Central memory CD4-positive, alpha-beta T cell (primary cell): ENCODE data around the gene ZNF609.

ENCODE experiments used
- DNase-seq: peaks from one replicate; pipeline ENCODE4 v3.0.0; 2022
- total RNA-seq, 3 experiments: gene quantifications; one replicate each; lab custom pipeline; 2026; lab: John Stamatoyannopoulos, UW

ZNF609 gene, protein sequence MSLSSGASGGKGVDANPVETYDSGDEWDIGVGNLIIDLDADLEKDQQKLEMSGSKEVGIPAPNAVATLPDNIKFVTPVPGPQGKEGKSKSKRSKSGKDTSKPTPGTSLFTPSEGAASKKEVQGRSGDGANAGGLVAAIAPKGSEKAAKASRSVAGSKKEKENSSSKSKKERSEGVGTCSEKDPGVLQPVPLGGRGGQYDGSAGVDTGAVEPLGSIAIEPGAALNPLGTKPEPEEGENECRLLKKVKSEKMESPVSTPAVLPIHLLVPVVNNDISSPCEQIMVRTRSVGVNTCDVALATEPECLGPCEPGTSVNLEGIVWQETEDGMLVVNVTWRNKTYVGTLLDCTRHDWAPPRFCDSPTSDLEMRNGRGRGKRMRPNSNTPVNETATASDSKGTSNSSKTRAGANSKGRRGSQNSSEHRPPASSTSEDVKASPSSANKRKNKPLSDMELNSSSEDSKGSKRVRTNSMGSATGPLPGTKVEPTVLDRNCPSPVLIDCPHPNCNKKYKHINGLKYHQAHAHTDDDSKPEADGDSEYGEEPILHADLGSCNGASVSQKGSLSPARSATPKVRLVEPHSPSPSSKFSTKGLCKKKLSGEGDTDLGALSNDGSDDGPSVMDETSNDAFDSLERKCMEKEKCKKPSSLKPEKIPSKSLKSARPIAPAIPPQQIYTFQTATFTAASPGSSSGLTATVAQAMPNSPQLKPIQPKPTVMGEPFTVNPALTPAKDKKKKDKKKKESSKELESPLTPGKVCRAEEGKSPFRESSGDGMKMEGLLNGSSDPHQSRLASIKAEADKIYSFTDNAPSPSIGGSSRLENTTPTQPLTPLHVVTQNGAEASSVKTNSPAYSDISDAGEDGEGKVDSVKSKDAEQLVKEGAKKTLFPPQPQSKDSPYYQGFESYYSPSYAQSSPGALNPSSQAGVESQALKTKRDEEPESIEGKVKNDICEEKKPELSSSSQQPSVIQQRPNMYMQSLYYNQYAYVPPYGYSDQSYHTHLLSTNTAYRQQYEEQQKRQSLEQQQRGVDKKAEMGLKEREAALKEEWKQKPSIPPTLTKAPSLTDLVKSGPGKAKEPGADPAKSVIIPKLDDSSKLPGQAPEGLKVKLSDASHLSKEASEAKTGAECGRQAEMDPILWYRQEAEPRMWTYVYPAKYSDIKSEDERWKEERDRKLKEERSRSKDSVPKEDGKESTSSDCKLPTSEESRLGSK (N-terminal part only)
- 112 to 171 (median 153) reads per million in 3 experiments for total RNA-seq

DNA sequence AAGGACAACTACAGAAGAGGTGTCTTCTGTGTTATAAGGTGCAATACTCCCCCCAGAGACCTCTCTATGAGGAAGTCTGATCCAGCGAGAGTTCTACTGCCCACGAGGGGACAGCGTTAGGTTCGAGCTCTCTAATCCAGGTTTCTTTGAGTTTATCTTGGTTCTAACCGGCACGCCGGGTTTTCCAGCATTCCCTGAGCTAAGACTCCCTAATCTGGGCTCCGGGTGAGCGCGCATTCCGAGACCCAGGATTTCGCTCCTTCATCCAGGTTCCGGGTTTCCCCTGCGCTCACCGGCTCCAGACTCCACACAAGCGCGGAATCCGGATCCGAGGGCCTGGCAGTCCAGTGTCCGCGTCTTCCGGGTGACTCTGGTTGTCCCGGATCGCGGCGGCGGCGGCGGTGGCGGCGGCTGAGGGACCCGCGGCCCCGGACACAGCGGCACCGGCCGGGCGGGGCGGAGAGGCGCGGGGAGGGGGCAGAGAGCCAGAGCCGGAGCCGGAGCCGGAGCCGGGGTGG is at the start of gene ZNF609:
Gene ZNF609, plus strand, starts transcription at position 373 of the 518 bp plus-strand sequence. CDS start 38,842 bp downstream, outside the sequence.
- peak; percentile 82 for DNase-seq

DNA sequence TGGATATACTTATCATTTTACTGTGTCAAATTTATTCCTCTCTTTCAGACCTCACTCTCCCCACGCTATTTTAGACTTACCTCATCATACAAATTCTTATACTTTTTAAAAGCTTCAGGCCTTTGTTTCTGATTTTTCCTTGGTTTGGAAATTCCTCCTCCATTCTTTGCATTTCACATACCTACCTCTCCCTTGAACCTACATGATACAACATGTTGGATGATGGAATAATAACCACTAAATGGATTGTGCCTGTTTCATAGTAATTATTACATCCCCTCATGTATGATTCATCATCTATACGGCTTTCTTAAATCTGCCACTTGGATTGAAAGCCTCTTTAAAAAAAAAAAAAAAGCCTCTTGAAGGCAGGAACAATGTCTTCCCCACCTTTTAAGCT is 48.2 kb upstream of the ZNF609 start:
- no peak for DNase-seq

DNA sequence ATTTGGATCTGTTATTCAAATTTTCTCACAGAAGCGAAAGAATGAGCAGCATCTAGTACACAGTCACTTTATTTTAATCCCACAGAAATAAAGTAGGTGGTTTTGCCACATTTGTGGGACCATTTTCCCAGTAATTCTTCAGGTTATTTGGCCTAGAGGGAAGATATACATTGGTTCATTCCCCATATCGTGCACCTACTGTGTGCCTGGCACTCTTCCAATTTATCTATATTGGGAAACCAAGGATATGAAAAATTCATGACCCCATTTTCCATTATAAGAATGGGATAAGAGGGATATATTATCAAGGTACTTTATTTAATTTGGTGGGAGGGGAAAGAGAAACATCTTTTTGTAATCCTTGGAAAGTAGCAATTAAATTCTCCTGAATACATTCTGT is 37.7 kb upstream of the ZNF609 start:
- no peak for DNase-seq

DNA sequence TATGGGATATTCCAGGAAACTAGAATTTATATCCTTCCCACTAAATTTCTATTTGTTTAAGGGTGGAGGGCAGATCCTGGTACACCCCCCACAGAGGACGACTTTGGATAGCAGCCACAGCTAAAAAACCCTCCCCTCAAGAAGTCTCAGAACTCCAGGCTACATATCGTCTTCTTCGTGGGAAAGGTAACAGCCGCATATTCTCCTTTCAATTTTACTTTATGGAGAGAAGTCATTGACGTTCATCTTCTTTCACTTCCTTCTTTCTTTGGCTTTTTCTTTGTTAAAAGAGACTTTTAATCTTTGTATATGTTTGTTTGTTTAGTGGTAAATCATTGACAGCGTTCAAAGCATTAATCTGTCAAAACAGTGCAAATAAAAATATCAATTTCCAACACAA is 36.4 kb upstream of the ZNF609 start:
- DNase-seq: no peak

DNA sequence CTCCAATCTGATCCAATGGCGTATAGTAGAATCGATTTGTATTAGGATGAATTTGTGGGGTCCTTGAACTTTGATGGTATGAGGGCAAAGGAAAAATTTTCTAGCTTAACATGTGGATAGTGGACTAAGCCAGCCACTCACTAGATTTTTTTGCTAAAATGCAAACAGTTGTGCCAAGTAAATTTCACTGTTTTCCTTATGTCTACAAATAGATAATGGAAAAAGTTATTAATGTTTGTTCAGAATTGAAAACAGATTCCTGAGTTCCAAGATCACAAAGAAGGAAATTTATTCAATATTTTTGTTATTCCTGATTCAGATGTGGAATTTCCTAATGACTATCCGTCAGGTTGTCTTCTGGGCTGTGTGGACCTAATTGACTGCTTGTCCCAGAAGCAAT is 35.2 kb upstream of the ZNF609 start:
- no peak for DNase-seq

DNA sequence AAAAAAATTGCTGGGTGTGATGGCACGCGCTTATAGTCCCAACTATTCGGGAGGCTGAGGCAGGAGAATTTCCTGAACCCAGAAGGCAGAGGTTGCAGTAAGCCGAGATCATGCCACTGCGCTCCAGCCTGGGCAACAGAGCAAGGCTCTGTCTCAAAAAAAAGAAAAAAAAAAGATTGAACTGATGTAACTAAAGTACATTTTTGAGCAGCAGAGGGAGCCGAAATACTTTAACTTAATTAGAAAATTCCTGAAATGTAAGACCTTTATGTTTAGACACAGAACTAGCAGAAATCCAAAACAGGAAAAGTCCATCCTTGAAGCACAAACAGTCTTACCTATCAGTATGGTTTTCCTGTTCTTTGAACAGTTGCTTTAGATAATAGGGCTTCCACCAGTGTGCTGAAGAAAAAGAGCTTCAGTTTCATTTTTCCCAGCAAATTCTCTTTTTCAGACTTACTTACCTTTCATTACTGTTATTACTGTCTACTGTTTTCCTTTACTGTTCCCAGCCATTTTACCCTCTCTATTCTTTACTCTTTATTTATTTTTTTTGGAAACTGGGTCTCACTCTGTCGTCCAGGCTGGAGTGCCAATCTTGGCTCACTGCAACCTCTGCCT is 33.4 kb upstream of the ZNF609 start:
- no peak for DNase-seq

DNA sequence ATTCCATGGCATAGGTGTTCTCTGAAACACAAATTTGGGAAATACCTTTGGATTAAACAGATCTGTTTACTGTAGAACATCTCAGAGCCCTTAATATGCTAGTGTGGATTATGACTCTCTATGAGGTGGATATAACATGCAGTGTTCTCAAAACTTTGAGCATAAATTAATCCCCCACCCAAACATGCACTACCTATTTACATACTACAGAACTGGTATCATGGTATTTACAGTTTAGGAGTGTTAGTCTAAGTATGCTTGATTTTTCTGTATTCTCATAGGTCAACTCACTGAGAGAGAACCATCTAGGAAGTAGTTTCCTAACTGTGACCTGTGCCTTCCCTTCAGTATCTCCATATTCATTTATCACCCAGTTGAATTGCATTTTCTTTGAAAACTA is 30.9 kb upstream of the ZNF609 start:
- no peak for DNase-seq

DNA sequence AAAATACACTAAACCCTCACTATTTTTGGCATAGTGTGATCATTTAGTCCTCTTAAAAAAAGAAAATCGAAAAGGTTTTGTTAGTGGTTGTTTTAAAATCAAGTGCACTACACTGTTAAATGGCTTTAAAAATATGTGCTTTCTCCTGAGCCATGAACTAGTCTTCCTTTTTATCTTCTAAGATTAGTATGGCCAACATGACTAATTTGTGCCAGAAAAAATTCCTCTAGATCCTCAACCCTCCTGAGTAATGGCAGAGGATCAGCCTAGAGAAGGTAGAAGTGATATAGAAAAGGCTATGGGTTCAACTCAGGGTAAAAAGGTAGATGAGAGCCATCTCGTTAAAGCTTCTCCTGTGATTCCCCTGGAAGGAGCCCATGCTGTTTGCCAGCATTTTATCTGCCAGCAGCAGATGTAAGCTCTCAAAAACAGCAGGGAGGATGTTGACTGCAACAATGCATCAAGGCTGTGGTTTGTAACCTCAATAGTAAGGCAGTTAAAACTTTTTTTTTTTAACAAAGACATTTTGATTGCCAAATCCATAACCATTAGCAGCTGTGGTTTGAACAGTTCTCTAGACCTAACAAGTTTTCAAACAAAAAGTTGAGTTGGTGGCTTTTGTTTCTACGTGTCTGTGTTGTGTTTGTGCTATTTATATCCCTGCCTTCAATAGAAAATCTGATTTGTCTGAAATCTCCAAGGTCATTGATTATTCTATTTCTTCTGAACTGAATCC is 30.2 kb upstream of the ZNF609 start:
- peak; percentile 78 for DNase-seq

DNA sequence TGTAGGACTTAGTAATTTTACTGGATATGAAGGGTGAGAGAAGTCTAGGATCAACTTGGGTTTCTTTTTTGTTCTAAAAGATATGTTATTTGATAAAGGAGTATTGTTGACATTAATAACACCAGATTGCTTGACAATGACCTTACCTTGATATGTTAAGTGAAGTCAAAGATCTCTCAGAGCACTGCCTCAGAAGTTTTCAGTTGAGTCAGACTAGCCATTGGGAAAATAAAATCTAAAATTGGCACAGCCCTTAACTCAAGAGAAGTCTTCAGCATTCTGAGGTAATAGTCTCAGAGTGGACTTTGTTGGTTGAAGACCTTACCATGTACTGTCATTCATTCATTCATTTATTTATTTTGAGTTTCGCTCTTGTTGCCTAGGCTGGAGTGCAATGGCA is 22.4 kb upstream of the ZNF609 start:
- DNase-seq: no peak

DNA sequence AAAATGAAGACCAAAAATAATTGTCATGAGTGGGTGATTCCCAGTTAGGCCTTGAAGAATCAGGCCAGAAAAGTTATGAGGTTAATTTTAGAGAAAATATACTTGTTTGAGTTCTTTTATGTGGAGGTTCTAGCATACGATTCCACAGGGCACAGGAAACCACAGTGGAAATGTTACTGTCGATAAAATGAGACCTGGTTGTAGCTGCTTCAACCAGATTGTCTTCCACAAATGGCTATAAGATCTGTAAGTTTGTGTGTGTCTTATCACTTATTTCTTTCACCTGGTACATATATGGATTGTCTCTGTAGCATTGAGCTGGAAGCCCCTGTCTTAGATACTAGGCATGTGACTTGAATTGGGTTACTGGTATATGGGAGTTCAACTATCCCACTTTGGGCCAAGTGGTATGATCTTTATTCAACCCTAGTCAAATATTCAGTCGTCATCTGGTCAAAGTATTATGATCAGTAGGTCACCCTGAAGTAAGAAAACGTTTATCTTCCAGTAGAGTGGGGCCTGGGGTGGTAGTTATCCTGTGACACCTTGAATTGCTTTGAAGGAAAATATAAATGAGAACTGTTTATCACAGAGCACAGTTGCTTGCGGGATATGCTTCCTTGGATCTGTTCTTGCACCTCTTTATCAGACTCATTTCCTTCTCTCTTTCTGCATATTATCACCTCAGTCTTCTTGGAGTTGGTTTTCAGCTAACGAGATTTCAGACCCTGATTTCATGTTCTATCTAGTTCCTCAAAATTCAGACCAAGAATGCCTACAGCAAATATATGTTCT is 21.5 kb upstream of the ZNF609 start:
- no peak for DNase-seq

DNA sequence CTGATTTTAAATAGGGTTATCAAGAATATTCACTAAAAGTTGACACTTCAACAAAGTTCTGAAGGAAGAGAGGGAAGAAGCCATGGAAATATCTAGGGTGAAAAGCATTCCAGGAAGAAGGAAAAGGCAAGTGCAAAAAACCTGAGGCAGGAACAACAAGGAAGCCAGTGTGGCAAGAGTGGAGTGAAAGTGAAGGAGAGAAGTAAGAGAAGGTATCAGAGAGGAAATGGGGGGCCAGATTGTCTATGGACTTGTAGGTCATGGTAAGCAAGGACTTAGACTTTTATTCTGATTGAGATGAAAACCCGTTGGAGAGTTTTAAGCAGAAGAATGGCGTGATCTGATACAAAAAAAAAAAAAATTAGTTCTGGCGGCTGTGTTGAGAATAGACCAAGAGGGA is 18.5 kb upstream of the ZNF609 start:
- DNase-seq: no peak

DNA sequence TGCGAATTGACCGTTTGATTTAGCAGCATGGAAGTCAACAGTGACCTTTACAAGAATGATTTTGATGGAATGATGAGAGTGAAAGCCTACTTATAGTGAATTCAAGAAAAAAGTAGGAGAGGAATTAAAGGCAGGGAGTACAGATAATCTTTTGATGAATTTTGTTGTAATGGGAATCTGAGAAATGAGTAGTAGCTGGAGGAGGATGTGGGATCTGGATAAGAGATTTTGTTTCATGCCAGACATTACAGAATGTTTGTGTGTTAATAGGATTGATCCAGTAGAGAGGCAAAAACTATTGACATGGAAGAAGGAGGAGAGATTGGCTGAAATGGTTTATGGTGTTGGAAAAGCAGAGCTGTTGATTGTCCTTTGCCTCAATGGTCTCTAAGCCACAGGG is 17.4 kb upstream of the ZNF609 start:
- no peak for DNase-seq

DNA sequence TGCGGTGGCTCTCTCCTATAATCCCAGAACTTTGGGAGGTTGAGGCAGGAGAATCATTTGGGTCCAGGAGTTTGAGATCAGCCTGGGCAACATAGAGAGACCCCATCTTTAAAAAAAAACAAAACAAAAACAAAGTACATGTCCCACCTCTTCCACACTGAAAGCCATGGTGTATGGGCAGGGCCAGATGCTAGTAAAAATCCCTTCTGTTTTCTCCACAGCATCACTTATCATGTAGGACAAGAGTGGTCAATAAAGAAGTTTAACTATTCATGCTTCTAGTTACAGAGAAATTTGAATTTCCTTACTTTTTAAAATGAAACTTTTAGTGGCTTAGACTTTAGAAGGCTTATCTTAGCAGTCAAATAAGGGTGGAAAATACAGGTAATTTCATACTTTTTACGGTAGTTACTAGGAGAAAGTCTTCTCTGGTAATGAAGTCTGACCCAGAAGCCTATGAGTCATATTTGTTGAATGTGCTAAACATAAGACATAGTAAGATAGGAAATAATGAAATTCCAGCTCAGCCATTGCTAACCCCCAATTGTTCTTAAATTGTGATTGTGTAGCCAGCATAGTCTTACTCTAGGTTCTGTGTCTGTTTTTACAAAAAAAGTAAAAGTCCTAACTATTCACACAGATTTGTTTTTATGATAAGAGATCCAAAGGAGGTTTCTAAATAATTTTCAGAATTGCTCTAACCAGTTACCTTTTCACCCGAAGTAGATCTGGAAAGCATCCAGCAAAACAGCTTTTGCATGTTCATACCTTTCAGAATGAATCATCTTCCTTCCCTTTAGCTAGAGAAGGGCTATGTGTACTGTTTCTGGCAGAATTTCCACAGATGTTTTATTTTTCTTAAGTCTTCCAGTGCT is 16.4 kb upstream of the ZNF609 start:
- no peak for DNase-seq

DNA sequence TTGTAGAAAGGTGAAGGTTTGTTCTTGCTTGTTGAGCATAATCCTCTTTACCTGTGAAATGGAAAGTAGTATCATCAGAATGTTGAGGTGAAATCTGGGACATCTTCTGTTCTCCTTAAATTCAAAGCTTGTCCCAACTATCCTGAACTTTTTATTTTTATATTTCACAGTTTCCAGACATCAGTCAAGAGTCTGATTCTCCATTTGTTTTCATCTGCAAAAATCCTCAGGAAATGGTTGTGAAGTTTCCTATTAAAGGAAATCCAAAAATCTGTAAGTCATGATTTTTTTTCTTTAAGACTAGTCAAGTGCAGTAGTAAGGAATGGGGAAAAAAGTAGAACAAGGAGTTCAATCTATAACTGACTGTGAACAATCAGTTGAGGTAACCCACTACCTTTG is 15.5 kb upstream of the ZNF609 start:
- DNase-seq: no peak

DNA sequence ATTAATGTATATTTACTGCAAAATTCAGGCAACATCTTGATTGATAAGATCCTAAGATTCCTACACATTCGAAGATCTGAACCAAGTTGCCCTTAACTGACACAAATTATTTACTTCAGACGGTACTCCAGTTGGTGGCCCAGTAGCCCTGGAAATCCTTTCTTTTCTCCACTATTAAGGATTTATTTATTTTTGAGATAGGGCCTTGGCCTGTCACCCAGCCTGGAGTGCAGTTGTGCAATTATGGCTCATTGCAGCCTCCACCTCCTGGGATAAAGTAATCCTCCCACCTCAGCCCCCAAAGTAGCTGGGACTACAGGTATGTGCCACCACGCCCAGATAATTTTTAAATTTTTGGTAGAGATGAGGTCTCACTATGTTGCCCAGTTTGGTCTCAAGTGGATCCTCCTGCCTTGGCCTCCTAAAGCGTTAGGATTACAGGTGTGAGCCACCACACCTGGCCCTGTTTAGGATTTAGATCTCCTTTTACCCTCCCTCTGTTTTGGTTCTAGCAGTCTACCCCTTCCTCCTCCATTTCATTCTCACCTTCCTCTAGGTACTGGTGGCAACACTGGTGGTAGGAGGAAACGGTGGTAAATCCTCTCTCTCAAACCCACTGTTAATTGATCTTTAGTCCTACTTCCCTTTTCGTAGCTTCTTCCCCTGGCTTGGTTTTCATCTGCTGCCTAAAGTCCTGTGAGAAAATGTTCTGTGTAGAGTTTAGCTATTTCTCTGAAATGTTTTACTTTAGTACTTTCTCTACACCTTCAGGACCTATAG is 12.7 kb upstream of the ZNF609 start:
- DNase-seq: no peak

DNA sequence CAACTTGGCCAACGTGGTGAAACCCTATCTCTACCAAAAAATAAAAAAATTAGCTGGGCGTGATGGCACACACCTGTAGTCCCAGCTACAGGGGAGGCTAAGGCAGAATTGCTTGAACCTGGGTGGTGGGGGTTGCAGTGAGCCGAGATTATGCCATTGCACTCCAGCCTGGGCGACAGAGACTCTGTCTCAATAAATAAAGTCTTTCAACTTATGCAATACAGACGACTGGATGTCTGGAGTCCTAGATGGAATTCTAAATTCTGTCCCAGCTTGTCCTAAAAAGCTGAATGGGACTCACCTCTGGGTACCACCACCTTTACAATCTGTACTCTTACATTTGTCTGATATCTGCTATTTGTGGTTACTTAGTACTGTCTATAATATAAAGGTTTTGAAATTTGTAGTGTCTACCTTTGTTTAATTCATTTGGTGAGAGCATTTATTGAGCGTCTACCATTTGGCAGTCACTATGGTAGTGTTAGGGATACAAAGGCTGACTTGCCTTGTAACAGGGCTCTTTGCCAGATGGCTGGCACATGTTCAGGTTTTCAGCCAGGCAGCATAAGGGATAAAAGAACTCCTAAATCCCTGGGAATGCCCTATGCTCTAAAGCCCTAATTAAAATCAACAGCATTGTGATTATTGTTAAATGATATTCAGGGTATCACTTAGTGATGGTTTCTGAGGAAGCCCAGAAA is 7.2 kb upstream of the ZNF609 start:
- no peak for DNase-seq

DNA sequence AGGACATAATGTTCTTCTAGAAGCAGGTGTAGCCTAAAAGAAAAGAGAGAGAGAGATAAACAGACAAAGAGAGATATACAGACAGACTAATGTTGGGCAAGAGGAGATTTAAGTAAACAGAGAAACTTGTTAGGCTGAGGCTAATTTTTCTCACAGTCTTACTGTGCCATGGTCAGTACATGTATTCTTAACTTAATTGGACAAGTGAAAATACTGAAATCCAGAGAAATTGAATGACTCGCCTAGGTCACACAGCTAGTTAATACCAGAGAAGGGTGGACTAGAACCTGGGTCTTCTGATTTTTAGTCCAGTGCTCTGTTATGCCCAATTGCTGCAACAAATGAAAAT is 6.7 kb upstream of the ZNF609 start:
- DNase-seq: no peak

DNA sequence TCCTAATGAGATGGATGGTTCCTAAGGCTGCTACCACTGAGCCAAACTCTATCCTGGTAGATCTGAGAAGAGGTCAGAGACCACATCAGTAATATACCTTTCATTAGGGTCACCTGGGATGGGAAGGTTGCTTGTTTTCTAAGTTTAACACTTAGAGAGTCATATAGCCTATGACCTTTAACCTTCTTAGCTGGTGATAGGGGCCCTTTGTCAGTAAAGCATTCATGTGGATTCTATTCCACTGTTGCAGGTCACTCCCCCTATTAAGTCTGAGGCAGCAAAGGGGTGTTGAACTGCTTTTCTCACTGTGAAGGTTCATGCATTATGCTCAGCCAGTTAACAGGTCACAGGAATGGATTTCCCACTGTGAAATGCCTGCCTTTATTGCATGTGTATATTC is 6.1 kb upstream of the ZNF609 start:
- DNase-seq: no peak
